ENCODE measurements around the gene FAIM2. TPM values are rescaled to one million over a fixed set of nuclear protein-coding genes. Genes with fewer than 3 reads are reported as not detected.
"Not testable (repeated sequence)": the region's sequence is repeated elsewhere in the genome, so short reads cannot be mapped to it uniquely, and the experiment has no call there.

The FAIM2 gene
- total and polyA plus RNA-seq, 10 of the 15 experiments (the other 5 are each of a cell fraction or from before 2014, with no cell fraction given) = not detected

DNA sequence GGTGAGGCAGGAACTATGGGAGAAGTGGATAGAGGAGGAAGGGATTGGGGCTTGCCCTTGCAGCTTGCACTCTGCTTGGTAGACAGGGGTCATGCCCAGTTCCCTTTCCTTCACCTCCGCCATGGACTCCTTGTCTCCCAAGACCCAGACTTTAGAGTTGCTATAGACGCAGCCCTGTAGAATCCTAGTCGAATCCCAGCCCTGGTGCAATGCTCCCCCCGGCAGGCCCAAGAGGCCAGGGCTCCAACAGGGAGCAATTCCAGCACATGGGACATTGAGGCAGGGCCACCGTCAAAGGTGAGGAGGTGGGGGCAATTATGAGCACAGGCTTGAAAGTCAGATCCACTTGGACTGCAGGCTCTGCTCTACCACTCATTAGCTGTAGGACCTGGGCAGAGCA lies 31.3 kb downstream of the FAIM2 start:
- RAD21 ChIA-PET (ENCODE audit: unreplicated experiment) = no interaction called here
- in situ Hi-C loops (cut with MboI) (no loop called here), intact Hi-C loops (cut with micrococcal nuclease; ENCODE audit: unreplicated experiment) (no loop called here)
- H2AFZ ChIP-seq (ENCODE audit: control insufficient read depth, low read depth, low read length) = no peak overlapping the region
- H3K79me2 ChIP-seq (ENCODE audit: control insufficient read depth, insufficient read depth, low read length) = no peaks in the 10 kb centered on the region
- ATAC-seq (no peak), FAIRE-seq (no peak), DNase-seq (ENCODE audit: low read depth, low spot score) (no peak)
- no peaks in the 10 kb centered on the region; a peak in 2 of 4 replicates for H3K27me3 ChIP-seq (replicated peaks in 1 of 2; ENCODE audit: control insufficient read depth in 2 of 2, insufficient read depth in 2 of 2, low read length in 1 of 2)
- no peaks in the 10 kb centered on the region for H3K9me3 ChIP-seq (replicated peaks; ENCODE audit: control insufficient read depth, insufficient read depth, low read length)
- H3K36me3 ChIP-seq (ENCODE audit: control insufficient read depth in 2 of 2, insufficient read depth in 2 of 2, low read length in 1 of 2) = no peaks in the 10 kb centered on the region
- H3K4me2 ChIP-seq (ENCODE audit: control insufficient read depth, insufficient read depth) = no peak overlapping the region
- no peak overlapping the region for H3K4me3 ChIP-seq
- POLR2A ChIA-PET = no interaction called here
- H4K20me1 ChIP-seq (ENCODE audit: control insufficient read depth, insufficient read depth) = 0 out of 2 replicates have a peak, but pooled peaks cover 2% of the 10 kb centered on the region
- SMC1A ChIA-PET (ENCODE audit: uncharacterized antibody, unreplicated experiment) = no interaction called here
- no peak overlapping the region for H3K27ac ChIP-seq (ENCODE audit: control insufficient read depth, insufficient read depth)
- CTCF ChIA-PET = no interaction called here
- BruUV-seq (replicated peaks) = no TSS peak
- TF ChIP-seq, protein P1, sequence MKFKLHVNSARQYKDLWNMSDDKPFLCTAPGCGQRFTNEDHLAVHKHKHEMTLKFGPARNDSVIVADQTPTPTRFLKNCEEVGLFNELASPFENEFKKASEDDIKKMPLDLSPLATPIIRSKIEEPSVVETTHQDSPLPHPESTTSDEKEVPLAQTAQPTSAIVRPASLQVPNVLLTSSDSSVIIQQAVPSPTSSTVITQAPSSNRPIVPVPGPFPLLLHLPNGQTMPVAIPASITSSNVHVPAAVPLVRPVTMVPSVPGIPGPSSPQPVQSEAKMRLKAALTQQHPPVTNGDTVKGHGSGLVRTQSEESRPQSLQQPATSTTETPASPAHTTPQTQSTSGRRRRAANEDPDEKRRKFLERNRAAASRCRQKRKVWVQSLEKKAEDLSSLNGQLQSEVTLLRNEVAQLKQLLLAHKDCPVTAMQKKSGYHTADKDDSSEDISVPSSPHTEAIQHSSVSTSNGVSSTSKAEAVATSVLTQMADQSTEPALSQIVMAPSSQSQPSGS (IDR thresholded peaks at IDR 0.05; ENCODE audit: low read length) = no peak
- TF ChIP-seq POLR2A (IDR thresholded peaks at IDR 0.05; ENCODE audit: low read depth, low read length) = no peak
- TF ChIP-seq CBX3 (IDR thresholded peaks at IDR 0.05; ENCODE audit: borderline replicate concordance, low read depth) = no peak
- no peak for TF ChIP-seq BCL11A (IDR thresholded peaks at IDR 0.05; ENCODE audit: low read depth, low read length)
- no peak for TF ChIP-seq SREBF2 (IDR thresholded peaks at IDR 0.05; ENCODE audit: low read length)
- TF ChIP-seq, protein P2, sequence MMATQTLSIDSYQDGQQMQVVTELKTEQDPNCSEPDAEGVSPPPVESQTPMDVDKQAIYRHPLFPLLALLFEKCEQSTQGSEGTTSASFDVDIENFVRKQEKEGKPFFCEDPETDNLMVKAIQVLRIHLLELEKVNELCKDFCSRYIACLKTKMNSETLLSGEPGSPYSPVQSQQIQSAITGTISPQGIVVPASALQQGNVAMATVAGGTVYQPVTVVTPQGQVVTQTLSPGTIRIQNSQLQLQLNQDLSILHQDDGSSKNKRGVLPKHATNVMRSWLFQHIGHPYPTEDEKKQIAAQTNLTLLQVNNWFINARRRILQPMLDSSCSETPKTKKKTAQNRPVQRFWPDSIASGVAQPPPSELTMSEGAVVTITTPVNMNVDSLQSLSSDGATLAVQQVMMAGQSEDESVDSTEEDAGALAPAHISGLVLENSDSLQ (IDR thresholded peaks at IDR 0.05) = no peak
- no peak for TF ChIP-seq RCOR1 (conservative IDR thresholded peaks at IDR 0.05; ENCODE audit: low read depth, low read length)
- no peak for TF ChIP-seq IRF4 (IDR thresholded peaks at IDR 0.05; ENCODE audit: low read depth, low read length)
- H3K4me1 ChIP-seq (ENCODE audit: control insufficient read depth, insufficient read depth, low read length) = no peaks in the 10 kb centered on the region
- 66% methylated on average over 5 of the region's 5 CpGs for WGBS (ENCODE audit: insufficient coverage, insufficient replicate concordance, low lambda C conversion rate, missing lambda C conversion rate)
- no peak overlapping the region for H3K9ac ChIP-seq (ENCODE audit: control insufficient read depth, insufficient read depth, low read length)

DNA sequence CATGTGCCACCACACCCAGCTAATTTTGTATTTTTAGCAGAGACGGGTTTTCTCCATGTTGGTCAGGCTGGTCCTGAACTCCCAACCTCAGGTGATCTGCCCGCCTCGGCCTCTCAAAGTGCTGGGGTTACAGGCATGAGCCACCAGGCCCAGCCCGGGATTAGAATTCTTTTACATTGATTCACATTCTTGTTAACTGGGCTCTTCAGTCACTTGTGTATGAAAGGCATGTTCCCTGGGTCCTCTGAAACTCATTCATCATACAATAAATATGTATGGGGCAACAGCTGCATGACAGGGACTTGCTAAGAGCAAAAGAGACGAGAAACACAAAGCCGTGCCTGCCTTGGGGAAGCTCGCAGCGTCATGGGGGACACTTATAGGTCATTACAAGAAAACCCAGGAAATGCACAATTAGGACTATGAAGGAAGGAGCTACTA lies 31.9 kb downstream of the FAIM2 start:
- H3K4me3 ChIP-seq; H3K9ac ChIP-seq (ENCODE audit: control insufficient read depth, insufficient read depth, low read length); BruUV-seq (replicated peaks); intact Hi-C loops (cut with micrococcal nuclease; ENCODE audit: unreplicated experiment); ATAC-seq; H4K20me1 ChIP-seq (ENCODE audit: control insufficient read depth, insufficient read depth); SMC1A ChIA-PET (ENCODE audit: uncharacterized antibody, unreplicated experiment); H3K27me3 ChIP-seq (replicated peaks in 1 of 2; ENCODE audit: control insufficient read depth in 2 of 2, insufficient read depth in 2 of 2, low read length in 1 of 2); DNase-seq (ENCODE audit: low read depth, low spot score); H3K9me3 ChIP-seq (replicated peaks; ENCODE audit: control insufficient read depth, insufficient read depth, low read length); in situ Hi-C loops (cut with MboI); H3K27ac ChIP-seq (ENCODE audit: control insufficient read depth, insufficient read depth); H3K79me2 ChIP-seq (ENCODE audit: control insufficient read depth, insufficient read depth, low read length); H3K4me2 ChIP-seq (ENCODE audit: control insufficient read depth, insufficient read depth); RAD21 ChIA-PET (ENCODE audit: unreplicated experiment); H3K4me1 ChIP-seq (ENCODE audit: control insufficient read depth, insufficient read depth, low read length); H3K36me3 ChIP-seq (ENCODE audit: control insufficient read depth in 2 of 2, insufficient read depth in 2 of 2, low read length in 1 of 2); H2AFZ ChIP-seq (ENCODE audit: control insufficient read depth, low read depth, low read length); FAIRE-seq; POLR2A ChIA-PET: not testable (repeated sequence)
- CTCF ChIA-PET = interaction anchor here (2.1 kb wide), 1 partner anchor 74 kb away, joined by 8 read pairs; no protein-coding TSS in a partner anchor
- 55% methylated on average over 8 of the region's 8 CpGs for WGBS (ENCODE audit: insufficient coverage, insufficient replicate concordance, low lambda C conversion rate, missing lambda C conversion rate)

Data from GM12878 (cell line).